ENCODE data around the gene TARBP1.
"Not testable (repeated sequence)": the region's sequence is repeated elsewhere in the genome, so short reads cannot be mapped to it uniquely, and the experiment has no call there.

Gene TARBP1

DNA sequence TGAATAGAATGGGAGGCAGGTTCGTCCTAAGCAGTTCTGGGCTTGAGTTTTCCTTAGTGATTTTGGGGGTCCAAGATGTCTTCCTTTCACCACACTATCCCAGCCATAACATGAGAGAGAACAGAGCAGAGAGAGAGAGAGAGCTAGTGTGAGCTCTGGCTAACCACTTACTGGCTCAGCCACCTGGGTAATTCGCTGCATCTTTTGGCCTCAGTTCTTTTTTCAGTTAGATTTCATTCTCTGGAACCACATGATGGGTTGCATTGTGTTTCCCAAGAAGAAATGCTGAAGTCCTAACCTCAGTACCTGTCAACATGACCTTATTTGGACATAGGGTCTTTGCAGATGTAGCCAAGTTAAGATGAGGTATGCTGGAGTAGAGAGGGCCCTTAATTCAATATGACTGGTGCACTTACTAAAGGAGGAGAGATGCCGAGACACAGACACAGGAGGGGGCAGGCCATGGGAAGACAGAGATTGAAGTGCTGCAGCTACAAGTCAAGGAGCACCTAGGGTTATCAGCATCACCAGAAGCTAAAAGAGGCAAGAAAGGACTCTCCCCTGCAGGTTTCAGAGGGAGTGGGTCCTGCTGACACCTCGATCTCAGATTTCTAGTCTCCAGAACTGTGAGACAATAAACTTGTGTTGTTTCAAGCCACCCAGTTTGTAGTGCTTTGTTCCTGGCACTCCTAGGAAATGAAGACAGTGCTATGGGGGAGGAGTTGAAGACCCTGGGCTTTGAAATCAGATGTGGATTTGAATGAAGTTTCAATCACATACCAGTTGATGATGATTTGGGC lies 26.2 kb upstream of the TARBP1 start:
- no peak overlapping the region for H3K4me3 ChIP-seq (replicated peaks; ENCODE audit: low read depth, low read length)
- DNase-seq (ENCODE audit: low read depth): no peak
- TF ChIP-seq, protein P1, sequence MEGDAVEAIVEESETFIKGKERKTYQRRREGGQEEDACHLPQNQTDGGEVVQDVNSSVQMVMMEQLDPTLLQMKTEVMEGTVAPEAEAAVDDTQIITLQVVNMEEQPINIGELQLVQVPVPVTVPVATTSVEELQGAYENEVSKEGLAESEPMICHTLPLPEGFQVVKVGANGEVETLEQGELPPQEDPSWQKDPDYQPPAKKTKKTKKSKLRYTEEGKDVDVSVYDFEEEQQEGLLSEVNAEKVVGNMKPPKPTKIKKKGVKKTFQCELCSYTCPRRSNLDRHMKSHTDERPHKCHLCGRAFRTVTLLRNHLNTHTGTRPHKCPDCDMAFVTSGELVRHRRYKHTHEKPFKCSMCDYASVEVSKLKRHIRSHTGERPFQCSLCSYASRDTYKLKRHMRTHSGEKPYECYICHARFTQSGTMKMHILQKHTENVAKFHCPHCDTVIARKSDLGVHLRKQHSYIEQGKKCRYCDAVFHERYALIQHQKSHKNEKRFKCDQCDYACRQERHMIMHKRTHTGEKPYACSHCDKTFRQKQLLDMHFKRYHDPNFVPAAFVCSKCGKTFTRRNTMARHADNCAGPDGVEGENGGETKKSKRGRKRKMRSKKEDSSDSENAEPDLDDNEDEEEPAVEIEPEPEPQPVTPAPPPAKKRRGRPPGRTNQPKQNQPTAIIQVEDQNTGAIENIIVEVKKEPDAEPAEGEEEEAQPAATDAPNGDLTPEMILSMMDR (IDR thresholded peaks at IDR 0.05; ENCODE audit: low read length, missing control alignments): no peak

DNA sequence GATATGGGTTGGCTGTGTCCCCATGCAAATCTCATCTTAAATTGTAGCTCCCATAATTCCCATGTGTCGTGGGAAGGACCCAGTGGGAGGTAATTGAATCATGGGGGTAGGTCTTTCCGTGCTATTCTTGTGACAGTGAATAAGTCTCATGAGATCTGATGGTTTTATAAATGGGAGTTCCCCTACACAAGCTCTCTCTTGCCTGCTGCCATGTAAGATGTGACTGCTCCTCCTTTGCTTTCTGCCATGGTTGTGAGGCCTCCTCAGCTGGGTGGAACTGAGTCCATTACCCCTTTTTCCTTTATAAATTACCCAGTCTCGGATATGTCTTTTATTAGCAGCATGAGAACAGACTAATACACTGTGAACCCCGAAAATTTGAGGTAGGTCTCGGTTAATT lies 25.3 kb upstream of the TARBP1 start:
- H3K4me3 ChIP-seq (replicated peaks; ENCODE audit: low read depth, low read length); DNase-seq (ENCODE audit: low read depth): not testable (repeated sequence)

DNA sequence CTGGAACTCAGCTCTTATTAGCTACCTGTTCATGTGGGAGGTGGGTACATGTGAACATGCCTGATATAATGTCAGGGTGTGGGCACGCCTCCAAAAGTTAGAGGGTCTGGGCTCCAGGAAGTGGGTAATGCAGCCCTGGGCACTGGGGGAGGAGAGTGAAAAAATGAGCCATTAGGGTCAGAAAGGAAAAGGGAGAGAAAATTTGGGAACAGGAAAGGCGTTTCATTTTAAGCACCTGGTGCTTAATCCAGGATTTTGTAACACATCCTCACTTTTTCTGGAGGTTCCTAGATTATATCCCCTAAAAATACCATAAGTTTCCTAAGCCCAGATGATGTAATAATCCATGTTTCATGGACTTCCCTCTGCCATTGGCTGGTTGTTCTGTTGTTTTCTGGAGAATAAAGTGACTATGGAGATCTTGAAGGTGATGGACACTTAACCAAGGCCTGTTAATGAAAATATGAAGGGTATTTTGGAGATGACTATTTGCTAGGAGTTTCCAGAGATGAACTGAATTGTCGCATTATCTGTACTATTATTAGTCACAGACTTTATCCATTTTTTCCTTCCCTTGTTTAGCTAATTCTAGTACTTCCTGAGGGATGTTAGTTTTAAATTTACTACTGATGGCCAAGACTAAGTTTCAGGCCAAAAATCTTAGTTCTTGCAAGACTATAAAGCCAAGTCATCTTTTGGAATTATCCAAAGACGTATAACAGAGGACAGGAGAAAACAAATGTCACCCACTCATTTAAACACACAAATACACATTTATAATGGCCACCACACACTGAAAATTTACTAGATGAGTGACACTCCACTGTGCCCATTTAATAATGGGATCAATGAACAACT lies 24.4 kb upstream of the TARBP1 start:
- TF ChIP-seq, protein P1 (IDR thresholded peaks at IDR 0.05; ENCODE audit: low read length, missing control alignments): no peak
- no peak for DNase-seq (ENCODE audit: low read depth)
- H3K4me3 ChIP-seq (replicated peaks; ENCODE audit: low read depth, low read length): no peak overlapping the region

- no peak for DNase-seq (ENCODE audit: low read depth)
- TF ChIP-seq, protein P1 (IDR thresholded peaks at IDR 0.05; ENCODE audit: low read length, missing control alignments): no peak
- no peak overlapping the region for H3K4me3 ChIP-seq (replicated peaks; ENCODE audit: low read depth, low read length)
These were observed 23.8 kb upstream of the TARBP1 start for GRCh38 chr1:234502785-234503184.

DNA sequence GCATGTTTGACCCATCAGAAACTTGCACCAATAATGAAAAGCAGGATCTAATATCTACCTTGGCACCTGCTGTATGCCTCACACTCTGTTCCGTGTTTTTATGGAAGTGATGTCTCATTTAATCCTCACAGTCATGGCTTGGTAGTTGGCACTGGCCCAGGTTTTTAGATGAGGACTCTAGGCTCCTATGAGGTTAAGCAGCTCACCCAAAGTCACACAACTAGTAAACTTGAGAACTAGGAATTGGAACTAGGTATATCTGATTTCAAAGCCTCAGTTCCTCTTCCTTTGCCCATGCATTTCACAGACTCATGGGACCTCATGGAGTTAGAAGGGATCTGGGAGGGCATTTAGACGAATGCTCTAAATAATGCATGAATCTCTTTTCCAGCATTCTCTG lies 21.3 kb upstream of the TARBP1 start:
- DNase-seq (ENCODE audit: low read depth): no peak
- TF ChIP-seq, protein P1 (IDR thresholded peaks at IDR 0.05; ENCODE audit: low read length, missing control alignments): no peak
- H3K4me3 ChIP-seq (replicated peaks; ENCODE audit: low read depth, low read length): no peak overlapping the region

DNA sequence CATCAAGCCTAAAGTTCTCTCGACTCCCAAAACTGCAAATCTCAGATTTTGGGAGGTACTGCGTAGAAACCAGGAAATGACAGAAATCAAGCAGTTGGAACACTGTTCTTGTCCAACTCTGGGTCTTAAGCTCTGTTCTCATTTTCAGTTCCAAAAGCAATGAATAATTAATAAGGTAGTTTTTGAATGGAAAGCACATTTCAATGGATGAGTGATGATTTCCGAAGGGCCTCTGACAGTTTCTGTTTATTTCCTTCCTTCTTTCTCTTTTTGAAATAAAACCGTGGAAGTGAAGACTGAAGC lies 20.9 kb upstream of the TARBP1 start:
- DNase-seq (ENCODE audit: low read depth): no peak
- TF ChIP-seq, protein P1 (IDR thresholded peaks at IDR 0.05; ENCODE audit: low read length, missing control alignments): no peak
- peak overlapping the region; percentile 1 for H3K4me3 ChIP-seq (replicated peaks; ENCODE audit: low read depth, low read length)

GRCh38 chr1:234499119-234499942 lies 20.4 kb upstream of the TARBP1 start:
- peak overlapping the region; percentile 1 for H3K4me3 ChIP-seq (replicated peaks; ENCODE audit: low read depth, low read length)
- TF ChIP-seq, protein P1 (IDR thresholded peaks at IDR 0.05; ENCODE audit: low read length, missing control alignments): peak; percentile 82
- DNase-seq (ENCODE audit: low read depth): peak; percentile 96

Data from fibroblast of pulmonary artery (primary cell).